ENCODE data around the gene CDK19.

DNA sequence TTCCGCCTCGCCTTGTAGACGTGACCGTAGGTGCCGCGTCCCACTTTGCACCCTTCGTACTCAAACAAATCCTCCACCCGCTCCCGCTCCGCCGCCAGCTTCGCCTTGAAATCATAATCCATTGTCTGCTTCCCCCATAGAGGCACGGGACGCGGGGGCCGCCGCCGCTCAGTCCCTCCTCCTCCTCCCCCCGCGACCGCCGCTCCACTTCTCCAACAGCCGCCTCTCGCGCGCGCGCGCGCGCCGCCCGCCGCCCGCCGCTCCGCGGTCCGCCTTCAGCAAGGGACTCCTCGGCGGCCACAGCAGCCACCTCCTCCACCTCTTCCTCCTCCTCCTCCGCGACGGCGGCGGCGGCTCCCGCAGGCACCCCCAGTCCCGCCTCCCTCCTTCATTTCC is 256 bp downstream of the CDK19 start:
- TF ChIP-seq, protein P1, sequence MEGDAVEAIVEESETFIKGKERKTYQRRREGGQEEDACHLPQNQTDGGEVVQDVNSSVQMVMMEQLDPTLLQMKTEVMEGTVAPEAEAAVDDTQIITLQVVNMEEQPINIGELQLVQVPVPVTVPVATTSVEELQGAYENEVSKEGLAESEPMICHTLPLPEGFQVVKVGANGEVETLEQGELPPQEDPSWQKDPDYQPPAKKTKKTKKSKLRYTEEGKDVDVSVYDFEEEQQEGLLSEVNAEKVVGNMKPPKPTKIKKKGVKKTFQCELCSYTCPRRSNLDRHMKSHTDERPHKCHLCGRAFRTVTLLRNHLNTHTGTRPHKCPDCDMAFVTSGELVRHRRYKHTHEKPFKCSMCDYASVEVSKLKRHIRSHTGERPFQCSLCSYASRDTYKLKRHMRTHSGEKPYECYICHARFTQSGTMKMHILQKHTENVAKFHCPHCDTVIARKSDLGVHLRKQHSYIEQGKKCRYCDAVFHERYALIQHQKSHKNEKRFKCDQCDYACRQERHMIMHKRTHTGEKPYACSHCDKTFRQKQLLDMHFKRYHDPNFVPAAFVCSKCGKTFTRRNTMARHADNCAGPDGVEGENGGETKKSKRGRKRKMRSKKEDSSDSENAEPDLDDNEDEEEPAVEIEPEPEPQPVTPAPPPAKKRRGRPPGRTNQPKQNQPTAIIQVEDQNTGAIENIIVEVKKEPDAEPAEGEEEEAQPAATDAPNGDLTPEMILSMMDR (IDR thresholded peaks at IDR 0.05): no peak
- no peak for TF ChIP-seq POLR2A (IDR thresholded peaks at IDR 0.05)
